Stomach (tissue), 4 donors: ENCODE data around the gene CRTAC1.

Source experiments
- CTCF ChIP-seq, 7 experiments: fragments of 450-650 bp in 4 of 7; fragments of 200-600 bp in 3 of 7; sonication (generic) in 3 of 7; IDR thresholded peaks; one replicate each; pipeline ENCODE4 v1.5.1; 2016 to 2019; ENCODE audit warnings: antibody characterized with exemption in 7 of 7, control low read depth in 2 of 7, mild to moderate bottlenecking in 1 of 7
- POLR2A ChIP-seq, 4 donors: fragments of 450-650 bp; IDR thresholded peaks; one replicate each; pipeline ENCODE4 v1.6.1; 2016; ENCODE audit warnings: antibody characterized with exemption in 4 of 4, control low read depth in 2 of 4, mild to moderate bottlenecking in 1 of 4, moderate library complexity in 1 of 4

- TF ChIP-seq POLR2A (IDR thresholded peaks at IDR 0.05): no peak
- no peak for TF ChIP-seq CTCF (IDR thresholded peaks at IDR 0.05)
Measured at GRCh38 chr10:98067165-98067564, 36.7 kb upstream of the CRTAC1 start.
